Activated naive CD4-positive, alpha-beta T cell treated with Interleukin-2 at 50 U/mL for 16 hours (primary cell): Measurements from ENCODE around the gene FIGN.

ENCODE experiments used
- DNase-seq: peaks from one replicate; pipeline ENCODE4 v3.0.0-alpha.2; 2020

Gene FIGN

DNA sequence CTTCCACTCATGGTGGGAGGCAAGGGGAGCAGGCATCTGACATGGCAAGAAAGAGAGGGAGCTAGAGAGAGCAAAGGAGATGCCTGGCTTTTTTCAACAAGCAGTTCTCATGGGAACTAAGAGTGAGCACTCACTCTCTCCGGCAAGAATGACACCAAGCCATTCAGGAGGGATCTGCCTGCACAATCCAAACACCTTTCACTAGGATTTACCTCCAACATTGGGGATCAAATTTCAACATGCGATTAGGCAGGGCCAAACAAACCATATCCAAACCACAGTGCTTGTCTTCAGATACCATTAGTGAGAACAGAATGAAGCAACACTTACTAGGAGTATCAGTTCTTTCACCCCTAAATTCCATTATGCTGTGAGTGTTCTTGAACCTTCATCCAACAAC is 77.3 kb downstream of the FIGN start:
- DNase-seq, result no peak

GRCh38 chr2:163657281-163657656 is 78.5 kb downstream of the FIGN start:
- no peak for DNase-seq

DNA sequence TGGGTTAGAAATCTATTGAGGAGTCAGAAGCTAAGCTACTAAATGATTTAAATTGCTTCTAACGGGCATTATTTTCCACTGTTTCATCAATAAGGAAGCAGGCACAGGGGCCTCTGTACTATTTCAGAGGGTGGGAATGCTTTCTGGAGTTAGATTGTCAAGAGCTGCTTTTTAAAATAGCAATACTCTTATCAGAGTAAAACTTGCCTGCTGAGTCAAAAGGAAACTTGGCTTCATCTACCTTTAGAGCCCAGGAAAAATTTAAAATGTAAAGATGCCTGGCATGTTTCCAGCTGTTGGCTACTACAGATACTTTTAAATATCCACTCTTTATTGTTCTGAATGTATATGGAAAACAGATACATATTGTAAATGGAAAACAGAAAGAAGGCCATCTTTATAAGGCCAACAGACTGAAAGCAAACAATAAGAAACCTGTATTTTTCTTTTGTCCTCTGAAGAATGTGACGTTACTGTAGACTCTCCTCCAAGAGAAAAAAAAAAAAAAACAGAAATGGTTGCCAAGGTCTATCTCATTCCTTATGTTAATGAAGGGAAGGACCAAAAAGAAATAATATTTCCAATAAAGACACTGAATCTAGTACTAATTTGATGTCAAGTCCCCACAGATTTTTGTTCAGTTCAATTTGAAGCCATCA is 79.1 kb downstream of the FIGN start:
- no peak for DNase-seq

GRCh38 chr2:163655667-163656066 is 80.1 kb downstream of the FIGN start:
- no peak for DNase-seq

- no peak for DNase-seq
These were observed 83.1 kb downstream of the FIGN start for GRCh38 chr2:163652751-163653150.

DNA sequence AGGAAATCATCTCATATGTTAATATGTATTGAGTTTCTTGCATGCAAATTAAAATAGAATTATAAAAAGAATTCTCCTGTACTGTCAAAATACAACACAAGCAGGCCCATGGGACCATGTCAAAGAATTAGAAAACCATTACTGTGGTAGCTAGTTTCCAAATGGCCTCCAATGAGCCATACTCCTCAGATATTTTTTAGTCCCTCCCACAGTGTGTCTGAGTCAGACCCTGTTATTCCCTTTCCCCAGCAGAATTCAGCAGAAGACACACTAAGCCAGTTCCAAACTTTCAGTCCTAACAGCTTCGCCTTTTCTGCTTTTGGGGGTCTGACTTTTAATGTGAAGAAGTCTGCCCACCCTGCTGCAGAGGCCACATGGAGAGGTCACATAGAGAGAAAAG is 86.7 kb downstream of the FIGN start:
- DNase-seq, result no peak

GRCh38 chr2:163647300-163647699 is 88.5 kb downstream of the FIGN start:
- no peak for DNase-seq

- DNase-seq, result no peak
These were observed 89.1 kb downstream of the FIGN start for GRCh38 chr2:163646687-163647086.

- no peak for DNase-seq
These were observed 91.6 kb downstream of the FIGN start for GRCh38 chr2:163644238-163644637.

- no peak for DNase-seq
These were observed 93.8 kb downstream of the FIGN start for GRCh38 chr2:163641986-163642385.

DNA sequence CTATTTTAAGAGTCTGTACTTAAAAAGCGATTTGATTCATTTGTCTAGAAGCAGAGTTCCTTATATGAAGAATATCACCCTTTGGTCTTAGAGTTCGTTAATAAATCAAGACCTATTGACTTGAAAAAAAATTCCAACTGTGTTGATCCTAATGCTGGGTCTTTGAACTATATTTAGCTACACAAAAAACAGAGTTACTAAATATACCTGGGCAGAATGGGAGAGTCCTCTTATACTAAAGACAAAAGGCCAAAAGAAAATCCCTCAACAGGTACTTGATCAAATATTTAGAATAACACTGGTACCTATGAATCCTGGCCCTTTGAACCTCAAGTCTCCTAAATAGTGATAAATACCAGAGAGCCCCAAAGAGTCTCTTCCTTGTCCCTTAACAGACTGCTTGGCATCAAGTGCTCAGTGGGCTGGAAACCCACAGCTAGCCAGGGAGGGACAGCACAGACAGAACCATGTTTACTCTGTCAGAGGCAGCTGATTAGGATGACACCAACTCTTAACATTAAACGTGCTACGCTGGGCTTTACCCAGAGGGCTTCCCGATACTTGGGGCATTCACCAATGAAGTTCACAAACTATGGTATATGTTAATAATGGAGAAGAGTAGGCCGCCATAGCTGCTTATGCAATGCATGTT is 95.1 kb downstream of the FIGN start:
- no peak for DNase-seq

DNA sequence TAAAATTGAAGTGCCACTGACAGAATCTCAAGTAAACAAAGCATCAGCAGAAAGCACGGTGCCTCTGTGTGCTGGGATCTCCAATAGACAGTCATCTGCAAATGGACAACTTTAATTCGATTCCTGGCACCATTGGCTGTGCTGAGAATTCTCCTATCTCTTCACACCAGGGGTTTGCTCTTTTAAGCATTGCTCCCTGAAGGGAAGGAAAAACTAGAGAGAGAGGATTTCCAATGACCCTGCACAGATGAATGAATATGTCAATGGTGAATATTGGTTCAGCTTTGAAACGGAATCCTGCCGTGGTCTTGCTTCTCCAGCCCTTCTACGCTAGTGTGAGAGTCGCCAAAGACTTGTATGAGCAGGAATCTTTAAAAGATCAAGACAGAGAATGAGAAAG is 97.9 kb downstream of the FIGN start:
- no peak for DNase-seq

- DNase-seq, result no peak
These were observed 102.5 kb downstream of the FIGN start for GRCh38 chr2:163633291-163633690.

DNA sequence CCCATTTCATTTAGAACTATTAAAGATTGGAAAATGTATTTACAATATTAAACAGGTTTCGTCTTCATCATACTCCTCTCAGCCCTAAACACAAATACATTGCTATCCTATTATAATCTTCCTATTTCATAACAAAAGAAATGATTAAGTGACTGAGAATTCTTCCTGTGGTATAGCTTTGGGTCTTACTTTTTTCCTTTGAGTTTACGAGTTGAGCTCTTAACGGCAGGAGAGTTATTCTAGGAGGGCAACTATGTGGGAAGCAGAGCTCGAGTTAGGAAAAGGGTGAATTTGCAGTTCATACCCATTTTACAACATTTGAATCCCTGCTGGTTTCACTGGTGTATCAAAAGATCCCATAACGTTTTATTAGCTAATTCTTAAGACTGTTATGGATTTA is 105.0 kb downstream of the FIGN start:
- no peak for DNase-seq

- DNase-seq, result no peak
These were observed 109.1 kb downstream of the FIGN start for GRCh38 chr2:163626639-163627109.

DNA sequence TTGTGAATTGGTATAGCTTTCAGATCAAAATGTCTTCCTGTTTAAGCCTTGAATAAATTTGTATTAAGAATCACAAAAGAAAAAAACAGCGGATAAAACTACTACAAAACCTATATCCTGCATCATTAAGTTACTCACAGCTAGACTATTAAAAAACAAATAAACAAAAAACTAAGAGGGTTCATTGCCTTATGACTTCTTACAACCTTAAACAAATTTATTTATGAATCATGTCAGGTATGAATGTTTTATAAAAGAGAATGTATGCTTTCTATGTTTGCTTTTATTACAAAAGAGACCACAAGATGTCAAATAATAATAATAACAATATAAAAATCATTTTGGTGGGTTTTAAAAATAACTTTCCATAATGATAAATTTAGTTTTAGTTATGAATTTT is 109.6 kb downstream of the FIGN start:
- DNase-seq, result no peak

GRCh38 chr2:163625632-163626031 is 110.2 kb downstream of the FIGN start:
- no peak for DNase-seq

GRCh38 chr2:163621445-163622004 is 114.3 kb downstream of the FIGN start:
- no peak for DNase-seq

DNA sequence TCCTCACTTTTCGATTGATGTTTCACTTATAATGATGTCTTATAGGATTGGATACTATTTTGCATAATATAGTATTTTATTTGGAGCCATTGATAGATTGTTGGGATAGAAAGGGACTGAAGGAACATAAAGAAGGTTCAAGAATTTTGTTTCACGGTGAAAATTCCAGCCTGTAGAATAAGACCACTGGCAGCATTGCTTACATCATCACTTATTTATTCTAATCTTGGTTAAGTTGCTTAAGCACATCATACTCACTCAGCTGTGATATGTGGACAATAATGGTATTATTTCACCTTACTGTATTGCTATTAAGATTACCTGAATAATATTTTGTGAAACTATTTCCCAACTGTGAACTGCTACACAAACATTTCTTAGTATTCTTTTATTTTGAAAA is 118.3 kb downstream of the FIGN start:
- DNase-seq, result no peak

DNA sequence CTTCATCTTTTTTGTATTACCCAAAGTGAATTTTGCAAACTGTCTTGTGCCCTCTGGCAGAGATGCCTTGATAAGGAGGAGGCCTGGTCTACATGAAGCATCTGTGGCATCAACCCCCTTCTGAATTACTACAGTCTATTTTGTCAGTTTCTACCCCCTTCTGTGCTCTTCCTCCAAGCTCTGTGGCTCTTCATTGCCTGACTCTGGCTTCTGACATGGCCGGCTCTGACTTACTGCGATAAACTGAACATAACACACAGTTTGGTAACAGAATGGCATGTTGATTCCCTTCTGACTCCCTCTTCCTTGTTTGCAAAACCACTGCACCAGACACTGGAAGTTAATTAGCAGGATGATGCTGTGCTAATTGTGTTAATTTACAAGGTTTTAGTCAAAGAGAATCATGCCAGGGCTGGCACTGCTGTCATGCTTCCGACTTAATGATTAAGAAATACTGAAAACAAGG is 122.5 kb downstream of the FIGN start:
- no peak for DNase-seq

GRCh38 chr2:163612332-163612731 is 123.5 kb downstream of the FIGN start:
- no peak for DNase-seq

DNA sequence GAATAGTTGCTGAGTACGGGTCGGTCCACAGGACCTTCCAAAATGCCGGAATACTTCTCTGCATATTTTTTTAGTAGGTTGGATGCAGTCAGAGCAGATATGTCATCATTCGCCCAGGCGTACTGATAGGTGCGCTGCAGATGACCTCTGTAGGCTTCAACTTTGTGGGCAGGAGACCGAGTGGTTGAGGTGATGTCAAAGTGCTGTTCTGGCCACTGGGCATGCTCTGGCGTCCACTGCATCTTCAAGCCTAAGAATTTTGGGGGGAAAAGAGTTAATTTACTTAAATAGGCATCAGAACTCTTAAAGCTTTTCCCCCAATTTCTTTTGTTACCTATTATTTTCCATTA is 124.3 kb downstream of the FIGN start:
- DNase-seq, result no peak

DNA sequence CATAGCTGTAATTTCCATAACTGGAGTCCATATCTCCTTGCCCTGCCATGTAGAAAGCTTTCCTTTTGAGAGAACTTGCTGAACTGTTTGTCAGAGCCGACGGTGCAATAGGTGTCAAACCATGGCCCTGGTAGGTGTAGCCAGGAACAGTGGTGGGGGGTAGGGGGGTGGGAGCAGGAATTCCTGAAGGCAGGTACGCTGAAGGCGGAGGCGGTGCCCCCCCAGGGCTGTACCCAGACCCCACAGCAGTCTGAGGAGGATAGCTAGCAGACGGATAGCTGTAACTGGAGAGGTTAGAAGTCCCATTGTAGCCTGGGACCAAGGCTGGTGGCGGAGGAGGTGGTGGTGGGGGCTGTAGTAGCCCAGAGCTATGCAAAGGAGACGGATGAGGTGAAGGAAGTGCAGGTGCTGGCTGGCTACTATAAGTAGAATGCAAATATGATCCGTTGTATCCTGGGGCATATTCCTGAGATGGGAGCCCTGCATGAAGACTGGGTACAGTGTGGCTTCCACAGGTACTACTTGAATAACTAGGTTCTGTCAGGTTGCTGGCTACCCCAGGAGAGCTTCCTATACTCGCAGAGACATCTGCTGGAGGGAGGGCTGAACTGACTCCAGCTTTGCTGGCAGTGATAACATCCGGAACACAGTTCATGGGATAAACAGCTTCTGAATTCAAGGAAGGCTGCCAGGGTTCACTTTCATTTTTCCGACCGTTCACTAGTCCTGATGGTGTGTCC is 124.8 kb downstream of the FIGN start:
- no peak for DNase-seq

DNA sequence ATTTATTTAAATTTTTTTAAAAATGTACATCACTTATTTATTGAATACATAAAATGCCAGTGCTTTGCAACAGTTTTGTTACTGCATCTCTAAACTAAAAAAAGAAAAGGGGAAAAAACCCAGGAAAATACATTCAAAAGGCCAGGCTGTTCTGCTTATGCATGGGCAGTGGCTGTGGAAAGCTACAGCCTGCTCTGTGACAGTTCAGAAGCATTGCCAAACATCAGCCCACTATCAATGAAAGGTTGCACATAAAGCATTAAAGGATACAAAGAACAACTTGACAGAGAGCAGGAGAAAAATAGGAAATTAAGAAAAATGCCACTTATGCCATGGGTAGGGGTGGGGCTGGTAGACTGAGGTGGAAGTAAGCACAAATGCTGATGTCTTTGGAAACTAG is 128.2 kb downstream of the FIGN start:
- no peak for DNase-seq
